B cell (primary cell): ENCODE measurements around the gene TBC1D17. TPM values are rescaled to one million over a fixed set of nuclear protein-coding genes. Genes with fewer than 3 reads are reported as not detected.

ENCODE experiments used
- ATAC-seq: fragments of 200-7000 bp; cut with Tn5 transposase; one replicate; pipeline ENCODE4 v1.10.0; 2021; ENCODE audit warnings: low read depth, mild to moderate bottlenecking, moderate number of reproducible peaks, moderate library complexity
- CTCF ChIA-PET: fragments of 350-600 bp; sonication (Branson Sonifier 250); formaldehyde crosslinking; loops from one replicate; lab custom pipeline; 2021; ENCODE audit warnings: antibody characterized with exemption, inconsistent platforms; lab: Charles Lee
- POLR2A ChIA-PET: fragments of 350-600 bp; sonication (Branson Sonifier 250); formaldehyde crosslinking; loops from one replicate; lab custom pipeline; 2021; ENCODE audit warnings: antibody characterized with exemption; lab: Charles Lee
- DNase-seq: peaks from one replicate; pipeline ENCODE4 v3.0.0; 2013
- H2AFZ ChIP-seq: 2 replicates; pipeline ENCODE4 v1.6.1; 2012; ENCODE audit warnings: mild to moderate bottlenecking, low read depth, low read length; ENCODE audit not compliant: insufficient read depth, poor library complexity, severe bottlenecking
- H3K27ac ChIP-seq, 2 donors: 1 replicate in 1 of 2; 2 replicates in 1 of 2; pipeline ENCODE4 v1.5.1; 2012 to 2013; ENCODE audit warnings: low read length in 2 of 2, mild to moderate bottlenecking in 2 of 2, moderate library complexity in 1 of 2
- H3K27me3 ChIP-seq, 4 experiments: fragments of 200-600 bp in 1 of 4; sonication (generic) in 1 of 4; replicated peaks in 1 of 4; 1 replicate in 2 of 4; 2 replicates in 2 of 4; pipeline versions ENCODE4 v1.6.1 to v1.7.0; 2013 to 2016; ENCODE audit warnings: low read length in 3 of 4, mild to moderate bottlenecking in 2 of 4, mixed read lengths in 1 of 4, moderate library complexity in 1 of 4; ENCODE audit not compliant: insufficient read depth in 4 of 4, control insufficient read depth in 3 of 4; ENCODE audit errors: control extremely low read depth in 1 of 4
- H3K36me3 ChIP-seq, 2 experiments: replicated peaks in 1 of 2; 1 replicate in 1 of 2; 2 replicates in 1 of 2; pipeline versions ENCODE4 v1.6.1 to v1.7.1; 2013; ENCODE audit warnings: low read length in 1 of 2; ENCODE audit not compliant: insufficient read depth in 2 of 2, control insufficient read depth in 1 of 2; ENCODE audit errors: control extremely low read depth in 1 of 2, extremely low read depth in 1 of 2
- H3K4me1 ChIP-seq, 2 donors: fragments of 200-600 bp in 1 of 2; sonication (generic) in 1 of 2; 1 replicate in 1 of 2; 2 replicates in 1 of 2; pipeline versions ENCODE4 v1.5.1 to v1.6.1; 2013 to 2017; ENCODE audit warnings: low read length in 2 of 2; ENCODE audit not compliant: control insufficient read depth in 2 of 2, insufficient read depth in 2 of 2
- H3K4me2 ChIP-seq: replicated peaks from 2 replicates; pipeline ENCODE3; 2012; ENCODE audit warnings: mild to moderate bottlenecking, low read depth, low read length; ENCODE audit not compliant: poor library complexity, severe bottlenecking
- H3K4me3 ChIP-seq, 5 experiments: fragments of 200-600 bp in 1 of 5; sonication (generic) in 1 of 5; 1 replicate in 3 of 5; 2 replicates in 2 of 5; pipeline versions ENCODE4 v1.5.1 to v1.7.0; 2011 to 2016; ENCODE audit warnings: low read length in 4 of 5, mild to moderate bottlenecking in 4 of 5, low read depth in 2 of 5, control low read depth in 1 of 5, moderate library complexity in 1 of 5; ENCODE audit not compliant: insufficient read depth in 1 of 5; ENCODE audit errors: control extremely low read depth in 1 of 5, extremely low read depth in 1 of 5
- H3K79me2 ChIP-seq: fragments of 200-600 bp; sonication (generic); one replicate; pipeline ENCODE4 v1.6.0; 2016; ENCODE audit warnings: low read length; ENCODE audit not compliant: control insufficient read depth, insufficient read depth
- H3K9ac ChIP-seq: fragments of 200-600 bp; sonication (generic); 2 replicates; pipeline ENCODE4 v1.6.1; 2017; ENCODE audit warnings: mild to moderate bottlenecking, low read length, moderate library complexity
- H3K9me3 ChIP-seq, 3 donors: one replicate each; pipeline versions ENCODE4 v1.6.1 to v1.7.1; 2013; ENCODE audit warnings: low read length in 2 of 3; ENCODE audit not compliant: control insufficient read depth in 2 of 3, insufficient read depth in 1 of 3; ENCODE audit errors: control extremely low read depth in 1 of 3
- H4K20me1 ChIP-seq: 2 replicates; pipeline ENCODE4 v1.6.0; 2012; ENCODE audit warnings: mild to moderate bottlenecking, low read length; ENCODE audit not compliant: insufficient read depth, control insufficient read depth, poor library complexity, severe bottlenecking
- H3K27ac Mint-ChIP-seq: one replicate; pipeline ENCODE4 v1.8.0; 2021; ENCODE audit warnings: mixed read lengths
- H3K27me3 Mint-ChIP-seq: one replicate; pipeline ENCODE4 v1.8.0; 2021; ENCODE audit warnings: mixed read lengths
- H3K4me1 Mint-ChIP-seq: one replicate; pipeline ENCODE4 v1.8.0; 2021; ENCODE audit warnings: mixed read lengths
- H3K4me3 Mint-ChIP-seq: one replicate; pipeline ENCODE4 v1.8.0; 2021; ENCODE audit warnings: mixed read lengths
- H3K9me3 Mint-ChIP-seq: one replicate; pipeline ENCODE4 v1.8.0; 2022; ENCODE audit warnings: mixed read lengths; ENCODE audit not compliant: insufficient read depth
- EZH2 ChIP-seq: IDR thresholded peaks from 2 replicates; pipeline ENCODE4 v1.6.1; 2012; ENCODE audit warnings: borderline replicate concordance, low read depth, mild to moderate bottlenecking, moderate library complexity, low read length; ENCODE audit not compliant: insufficient read depth, poor library complexity, severe bottlenecking
- WGBS: methylation state at CpG from one replicate; pipeline ENCODE4 v1.1.5; 2013; ENCODE audit warnings: missing lambda C conversion rate; ENCODE audit not compliant: insufficient coverage; 5-methylcytosine and 5-hydroxymethylcytosine counted together
- intact Hi-C: fragments of 100-400 bp; cut with micrococcal nuclease; formaldehyde crosslinking; loops from one replicate; pipeline ENCODE4 v1.10.0; 2022
- polyA plus RNA-seq: library from polyadenylated mRNA; depleted of rRNA; stranded (reverse); fragments of >200 nt; gene quantifications from 2 replicates; pipeline ENCODE4 v1.2.3, GENCODE V29; 2012
- total RNA-seq, 2 donors: library from RNA; stranded (reverse); fragments of 120-200 nt in 1 of 2; gene quantifications; 1 replicate in 1 of 2; 2 replicates in 1 of 2; pipeline versions ENCODE4 v1.2.3 to v1.2.4, GENCODE V29; 2013 to 2022
- TF ChIP-seq, protein P1 (sequence below): fragments of 200-600 bp; IDR thresholded peaks from one replicate; pipeline ENCODE4 v1.8.0; 2022; ENCODE audit warnings: antibody characterized with exemption, mild to moderate bottlenecking

Gene TBC1D17
- total and polyA plus RNA-seq, 2 donors (not counting 1 experiment from before 2014, with no cell fraction given) = 85.7 to 98.7 TPM

DNA sequence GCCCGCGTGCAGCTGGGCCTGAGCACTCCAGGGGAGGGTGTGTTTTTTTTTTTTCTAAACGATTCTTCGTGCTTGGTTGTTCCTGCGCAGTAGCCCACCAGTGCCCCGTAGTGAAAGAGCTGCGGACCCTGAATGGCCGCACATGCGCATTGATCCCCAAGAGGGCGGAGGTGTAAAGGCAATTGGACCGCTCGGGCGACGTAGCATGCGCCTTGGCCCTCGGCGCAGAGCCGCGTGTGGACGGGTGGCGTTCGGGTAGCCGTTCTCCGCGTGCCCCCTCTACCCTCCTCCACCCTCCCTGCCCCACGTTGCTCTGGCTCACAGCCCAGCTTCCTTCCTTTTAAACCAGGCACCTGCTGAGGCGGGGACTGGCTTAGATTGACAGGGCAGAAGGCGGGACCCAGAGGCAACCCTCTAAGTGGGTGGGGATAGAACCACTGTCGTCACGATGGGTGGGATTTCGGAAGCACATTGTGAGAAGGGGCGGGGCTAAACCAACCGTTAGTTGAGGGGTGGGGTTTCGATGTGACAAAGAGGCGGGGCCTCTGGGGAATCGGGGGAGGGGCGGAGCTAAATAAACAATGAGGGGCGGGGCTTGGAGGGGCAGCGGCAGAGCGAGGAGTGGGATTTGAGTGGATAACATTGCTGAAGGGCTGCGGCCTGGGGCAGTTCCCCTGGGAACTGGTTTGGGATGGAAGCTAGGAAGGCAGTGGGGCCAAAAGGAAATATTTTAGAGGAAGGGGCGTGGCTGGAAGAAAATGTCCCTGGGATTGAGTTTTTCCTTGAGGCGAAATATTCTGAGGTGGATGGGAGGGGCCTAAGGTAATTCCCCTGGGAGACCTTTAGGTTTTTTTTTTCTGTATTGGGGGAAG is 52.3 kb downstream of the TBC1D17 start:
- peaks cover 0 to 3% (median 0%) of the 10 kb centered on the region in 3 donors for H3K9me3 ChIP-seq
- 8% methylated on average over 42 of the region's 43 CpGs for WGBS
- peak overlapping the region; percentile 92 for H3K9ac ChIP-seq
- DNase-seq (peak; percentile 99), ATAC-seq (peak; percentile 84)
- H4K20me1 ChIP-seq = peaks cover 33% of the 10 kb centered on the region
- H3K9me3 Mint-ChIP-seq = no peaks in the 10 kb centered on the region
- H3K27me3 Mint-ChIP-seq = no peaks in the 10 kb centered on the region
- peak overlapping the region; percentile 100 for H3K4me3 Mint-ChIP-seq
- H3K27ac Mint-ChIP-seq = peak overlapping the region; percentile 98
- H3K79me2 ChIP-seq = peaks cover 46% of the 10 kb centered on the region
- TF ChIP-seq, protein P1, sequence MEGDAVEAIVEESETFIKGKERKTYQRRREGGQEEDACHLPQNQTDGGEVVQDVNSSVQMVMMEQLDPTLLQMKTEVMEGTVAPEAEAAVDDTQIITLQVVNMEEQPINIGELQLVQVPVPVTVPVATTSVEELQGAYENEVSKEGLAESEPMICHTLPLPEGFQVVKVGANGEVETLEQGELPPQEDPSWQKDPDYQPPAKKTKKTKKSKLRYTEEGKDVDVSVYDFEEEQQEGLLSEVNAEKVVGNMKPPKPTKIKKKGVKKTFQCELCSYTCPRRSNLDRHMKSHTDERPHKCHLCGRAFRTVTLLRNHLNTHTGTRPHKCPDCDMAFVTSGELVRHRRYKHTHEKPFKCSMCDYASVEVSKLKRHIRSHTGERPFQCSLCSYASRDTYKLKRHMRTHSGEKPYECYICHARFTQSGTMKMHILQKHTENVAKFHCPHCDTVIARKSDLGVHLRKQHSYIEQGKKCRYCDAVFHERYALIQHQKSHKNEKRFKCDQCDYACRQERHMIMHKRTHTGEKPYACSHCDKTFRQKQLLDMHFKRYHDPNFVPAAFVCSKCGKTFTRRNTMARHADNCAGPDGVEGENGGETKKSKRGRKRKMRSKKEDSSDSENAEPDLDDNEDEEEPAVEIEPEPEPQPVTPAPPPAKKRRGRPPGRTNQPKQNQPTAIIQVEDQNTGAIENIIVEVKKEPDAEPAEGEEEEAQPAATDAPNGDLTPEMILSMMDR = no peak
- TF ChIP-seq EZH2 = no peak
- intact Hi-C loops = loop anchor here (1.0 to 10.0 kb wide), 6 partner anchors 33 to 875 kb away; partner anchors contain the start of genes AKT1S1, TBC1D17 and VRK3
- H3K4me1 ChIP-seq = peaks cover 20 to 32% of the 10 kb centered on the region in 2 donors
- H3K4me2 ChIP-seq = peak overlapping the region; percentile 94
- peak overlapping the region; percentile 80 to 97 for H3K27ac ChIP-seq
- peaks cover 1 to 17% of the 10 kb centered on the region in 2 experiments for H3K36me3 ChIP-seq
- no peaks in the 10 kb centered on the region for H3K27me3 ChIP-seq
- H3K4me3 ChIP-seq = peak overlapping the region; percentile 70 to 98 (median 89)
- ChIA-PET POLR2A (interaction anchor here (0.7 to 3.1 kb wide), 19 partner anchors 11 to 1621 kb away, joined by 3 to 28 read pairs (median 4); partner anchors contain the start of genes AKT1S1, FUZ, PNKP and SCAF1), CTCF (interaction anchor here (0.9 to 3.1 kb wide), 6 partner anchors 9 to 55 kb away, joined by 3 to 20 read pairs (median 6); partner anchors contain the start of genes AKT1S1 and TBC1D17)
- peaks cover 53% of the 10 kb centered on the region for H3K4me1 Mint-ChIP-seq
- H2AFZ ChIP-seq = peak overlapping the region; percentile 90
